ENCODE data around the gene ANKS1A.
A peak's percentile ranks its signal among the peaks of the same experiment; 100 is the strongest.

The ANKS1A gene

DNA sequence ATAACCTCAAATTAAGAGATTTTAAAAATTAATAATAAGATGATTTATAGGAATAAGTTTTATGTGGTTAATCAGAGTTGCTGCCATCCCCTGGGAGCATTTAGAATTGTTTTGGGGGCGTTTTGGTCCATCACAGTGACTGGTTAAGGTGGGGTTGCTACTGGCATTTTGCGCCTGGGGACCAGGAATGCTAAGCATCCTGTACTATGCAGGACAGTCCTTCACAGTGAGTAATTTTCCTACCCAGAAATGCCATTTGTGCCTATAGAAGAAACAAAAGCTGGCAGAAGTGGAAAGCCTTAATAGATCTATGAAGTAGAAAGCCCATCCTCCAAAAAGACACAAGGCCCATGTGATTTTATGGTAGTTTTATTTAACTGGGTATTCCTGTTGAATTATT, 118.0 kb downstream of the ANKS1A start:
- no peak for TF ChIP-seq JUND (IDR thresholded peaks at IDR 0.05; ENCODE audit: low read depth)
- in situ Hi-C loops (cut with HindIII; ENCODE audit: low pct_unique_long_range_greater_than_20kb, low sequenced_read_pairs): no loop called here
- DNase-seq (ENCODE audit: low read depth in 1 of 2, low spot score in 1 of 2): no peak

DNA sequence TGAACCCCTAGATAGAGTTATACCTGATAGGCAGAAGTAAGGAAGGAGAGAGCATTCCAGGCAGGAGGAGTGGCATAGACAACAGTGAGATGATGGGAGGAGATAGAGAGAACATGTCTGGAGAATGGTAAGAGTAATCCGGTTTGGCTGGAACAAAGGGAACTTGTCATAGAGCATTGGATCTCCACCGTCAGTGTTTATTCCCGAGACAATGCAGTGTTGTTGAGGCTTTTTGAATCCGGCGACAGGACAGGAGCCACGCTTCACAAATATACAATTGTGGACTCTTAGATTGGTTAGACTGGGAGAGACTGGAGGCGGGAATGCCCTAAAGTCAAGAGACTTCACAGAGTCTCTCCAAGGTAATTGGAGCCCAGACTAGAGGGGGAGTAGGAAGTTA, 119.8 kb downstream of the ANKS1A start:
- no peak for TF ChIP-seq JUND (IDR thresholded peaks at IDR 0.05; ENCODE audit: low read depth)
- no peak for DNase-seq (ENCODE audit: low read depth in 1 of 2, low spot score in 1 of 2)
- in situ Hi-C loops (cut with HindIII; ENCODE audit: low pct_unique_long_range_greater_than_20kb, low sequenced_read_pairs): no loop called here

DNA sequence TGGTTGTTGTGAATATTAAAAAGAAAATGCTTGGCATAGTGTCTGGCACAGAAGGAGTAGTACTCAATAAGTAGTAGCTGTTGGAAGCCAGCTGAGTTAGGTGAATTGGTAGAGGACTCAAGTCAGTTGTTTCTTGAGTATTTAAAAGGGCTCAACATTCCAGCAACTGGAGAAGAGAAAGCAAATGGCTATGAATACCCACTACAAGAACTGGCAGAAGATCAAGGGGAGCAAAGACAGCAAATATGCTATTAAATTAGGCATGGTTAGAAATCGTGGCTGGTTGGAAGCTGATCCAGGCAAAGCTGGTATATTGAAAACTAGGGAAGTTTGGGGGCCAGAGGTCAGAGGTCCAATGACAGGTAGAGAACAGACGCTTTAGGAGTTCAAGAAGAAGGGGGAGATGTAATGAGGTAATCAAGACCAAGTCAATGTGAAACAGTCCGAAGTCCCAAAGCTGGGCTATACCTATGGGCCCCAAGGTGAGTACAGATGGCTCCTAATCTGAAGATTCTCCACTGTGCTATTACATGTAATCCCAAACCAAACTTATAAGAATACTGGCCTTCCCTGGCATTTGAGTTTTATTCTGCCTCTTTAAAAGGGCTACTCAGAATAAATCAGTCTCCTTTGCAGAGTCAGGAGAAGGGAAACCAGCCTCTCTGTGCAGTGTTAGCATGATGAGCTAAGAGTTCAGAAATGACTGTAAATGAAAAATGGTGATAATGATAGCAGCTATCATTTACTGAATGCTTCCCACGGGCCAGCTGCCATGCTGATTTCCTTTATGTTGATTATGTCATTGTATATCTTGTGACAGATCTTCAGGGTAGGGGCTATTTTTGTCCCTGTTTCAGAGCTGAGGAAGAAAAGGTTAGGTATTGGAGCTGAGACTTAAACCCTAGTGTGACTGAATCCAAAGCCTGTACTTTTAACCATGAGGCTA, 122.3 kb downstream of the ANKS1A start:
- TF ChIP-seq JUND (IDR thresholded peaks at IDR 0.05; ENCODE audit: low read depth): no peak
- in situ Hi-C loops (cut with HindIII; ENCODE audit: low pct_unique_long_range_greater_than_20kb, low sequenced_read_pairs): no loop called here
- no peak for DNase-seq (ENCODE audit: low read depth in 1 of 2, low spot score in 1 of 2)

DNA sequence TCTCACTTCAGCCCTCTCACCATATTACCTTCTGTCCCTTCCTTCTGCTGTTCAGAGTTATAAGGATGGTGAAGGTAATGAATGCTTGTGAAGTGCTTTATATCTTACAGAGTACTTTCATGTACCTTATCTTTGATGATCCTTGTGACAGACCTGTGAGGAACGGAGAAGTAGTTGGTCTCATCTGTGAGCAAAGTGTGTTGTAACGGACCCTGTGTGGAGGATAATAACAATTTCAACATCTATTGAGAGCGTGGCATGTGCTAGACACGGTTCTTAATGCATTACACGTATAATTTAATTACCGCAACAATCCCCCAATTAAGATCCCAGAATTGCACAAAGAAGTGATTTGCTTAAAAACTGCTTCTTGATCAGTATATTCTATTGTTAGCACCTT, 124.6 kb downstream of the ANKS1A start:
- in situ Hi-C loops (cut with HindIII; ENCODE audit: low pct_unique_long_range_greater_than_20kb, low sequenced_read_pairs): no loop called here
- no peak for TF ChIP-seq JUND (IDR thresholded peaks at IDR 0.05; ENCODE audit: low read depth)
- no peak for DNase-seq (ENCODE audit: low read depth in 1 of 2, low spot score in 1 of 2)

DNA sequence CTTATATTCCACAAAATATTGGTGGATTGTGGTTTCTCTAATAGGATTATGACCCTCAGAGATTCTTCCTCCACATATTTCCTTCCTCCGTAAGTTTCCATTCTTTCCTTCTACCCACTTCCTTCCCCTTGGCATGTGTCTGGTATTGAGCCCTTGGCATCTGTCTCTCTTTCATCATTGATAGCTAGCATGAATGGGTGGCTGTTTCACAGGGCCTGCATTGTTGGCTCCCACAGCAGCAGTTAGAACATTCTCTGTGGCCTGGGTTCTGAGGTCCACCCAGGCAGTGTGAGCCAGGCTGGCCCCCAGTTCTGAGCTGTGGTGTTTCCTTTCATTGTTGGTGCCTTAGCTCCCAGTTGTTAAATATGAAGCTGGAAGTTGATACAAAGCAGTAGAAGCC, 125.3 kb downstream of the ANKS1A start:
- in situ Hi-C loops (cut with HindIII; ENCODE audit: low pct_unique_long_range_greater_than_20kb, low sequenced_read_pairs): no loop called here
- TF ChIP-seq JUND (IDR thresholded peaks at IDR 0.05; ENCODE audit: low read depth): no peak
- no peak for DNase-seq (ENCODE audit: low read depth in 1 of 2, low spot score in 1 of 2)

DNA sequence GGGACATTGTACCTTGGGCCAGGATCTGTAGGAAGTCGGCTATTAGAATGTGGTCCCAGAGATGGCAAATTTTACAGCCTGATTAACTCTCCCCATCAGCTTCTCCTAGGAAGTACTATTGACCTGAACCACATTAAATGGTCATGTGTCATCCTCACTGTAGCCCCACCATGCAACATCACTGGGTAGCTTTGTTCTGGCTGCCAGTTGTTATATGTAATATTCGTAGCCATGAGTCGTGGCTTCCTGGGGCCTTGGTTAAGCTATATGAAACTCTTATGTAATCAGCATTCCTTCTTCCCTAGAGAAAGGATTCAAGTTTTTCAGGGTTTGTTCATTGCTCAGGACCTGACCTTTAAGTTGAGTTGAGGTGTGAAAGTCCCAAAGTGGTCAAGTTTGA, 125.7 kb downstream of the ANKS1A start:
- in situ Hi-C loops (cut with HindIII; ENCODE audit: low pct_unique_long_range_greater_than_20kb, low sequenced_read_pairs): no loop called here

DNA sequence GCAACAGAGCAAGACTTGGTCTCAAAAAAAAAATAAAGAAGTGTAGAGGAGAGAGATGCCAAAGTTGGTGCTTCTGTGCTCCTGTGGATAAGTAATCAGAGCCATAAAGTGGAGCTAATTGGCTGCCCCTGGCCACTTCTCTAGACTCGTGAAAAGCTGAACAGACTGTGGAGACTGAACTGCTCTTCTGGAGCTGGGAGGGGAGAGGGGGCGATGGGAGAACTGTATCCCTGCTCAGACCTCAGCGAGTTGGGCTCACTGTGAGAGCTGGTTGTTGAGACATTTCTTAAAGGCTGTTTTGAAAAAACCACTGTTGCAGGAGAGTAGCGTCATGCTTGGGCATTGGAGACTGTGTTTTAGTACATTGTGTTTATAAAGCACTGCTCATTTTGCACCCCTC, 126.4 kb downstream of the ANKS1A start:
- DNase-seq (ENCODE audit: low read depth in 1 of 2, low spot score in 1 of 2): no peak
- TF ChIP-seq JUND (IDR thresholded peaks at IDR 0.05; ENCODE audit: low read depth): no peak
- in situ Hi-C loops (cut with HindIII; ENCODE audit: low pct_unique_long_range_greater_than_20kb, low sequenced_read_pairs): no loop called here

More for the DNA sequence above, 125.7 kb downstream of the ANKS1A start:
- peak in 1 of 2 experiments; percentile 22 for DNase-seq (ENCODE audit: low read depth in 1 of 2, low spot score in 1 of 2)
- no peak for TF ChIP-seq JUND (IDR thresholded peaks at IDR 0.05; ENCODE audit: low read depth)

DNA sequence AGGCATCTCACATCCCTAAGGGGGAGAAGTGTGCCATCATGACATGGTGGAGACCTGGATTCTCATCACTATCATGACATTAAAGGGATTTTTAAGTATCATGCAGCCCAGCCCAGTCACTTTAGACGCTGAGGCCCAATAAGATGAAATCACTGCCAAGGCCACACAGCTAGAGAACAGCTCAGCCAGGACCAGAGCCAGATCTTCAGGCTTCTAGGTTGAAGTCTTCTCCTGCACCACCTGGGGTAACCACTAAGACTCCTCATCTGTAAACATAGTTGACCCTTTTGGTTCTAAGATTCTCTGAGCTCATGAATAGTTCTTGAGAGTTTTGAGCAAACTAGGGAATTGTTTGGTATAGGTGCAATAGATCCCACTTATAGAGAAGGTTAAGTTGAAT, 126.9 kb downstream of the ANKS1A start:
- no peak for DNase-seq (ENCODE audit: low read depth in 1 of 2, low spot score in 1 of 2)
- in situ Hi-C loops (cut with HindIII; ENCODE audit: low pct_unique_long_range_greater_than_20kb, low sequenced_read_pairs): no loop called here
- TF ChIP-seq JUND (IDR thresholded peaks at IDR 0.05; ENCODE audit: low read depth): no peak

DNA sequence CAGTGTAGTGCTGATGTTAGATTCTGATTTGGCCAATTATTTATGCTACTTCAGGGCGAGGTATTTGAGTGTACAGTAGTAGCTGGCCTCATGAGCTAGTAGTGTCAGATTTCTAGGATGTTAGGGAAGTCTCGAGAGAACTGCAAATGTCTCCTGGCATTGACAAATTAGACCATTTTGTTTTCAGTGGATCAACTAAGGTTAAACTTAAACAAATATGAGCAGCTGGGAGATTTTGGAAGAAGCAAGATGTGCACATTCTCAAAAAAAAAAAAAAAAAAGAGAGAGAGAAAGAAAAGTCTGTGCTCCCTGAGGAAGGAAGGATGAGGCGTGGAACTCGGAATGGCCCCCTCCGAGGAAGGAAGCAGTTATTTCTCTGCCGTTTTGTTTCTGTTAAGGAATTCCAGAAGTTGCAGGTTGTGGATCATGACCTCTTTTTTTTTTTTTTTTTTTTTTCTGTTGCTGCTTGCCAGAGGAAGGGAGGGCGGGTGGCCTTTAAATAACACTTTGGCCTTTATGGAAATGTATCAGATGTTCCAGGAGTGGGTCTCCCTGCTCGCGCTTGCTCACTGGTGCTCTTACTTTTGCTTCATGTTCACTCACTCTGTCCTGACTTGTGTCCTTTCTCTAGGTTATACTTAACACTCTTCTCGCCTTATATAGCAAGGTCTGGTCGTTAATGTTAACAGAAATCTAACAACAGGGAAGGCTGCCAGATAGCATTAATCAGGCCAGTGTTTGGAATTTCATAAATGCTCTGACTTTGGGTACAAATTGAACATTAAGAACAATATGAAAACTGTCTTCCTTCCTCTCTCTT, 127.7 kb downstream of the ANKS1A start:
- DNase-seq (ENCODE audit: low read depth in 1 of 2, low spot score in 1 of 2): no peak

DNA sequence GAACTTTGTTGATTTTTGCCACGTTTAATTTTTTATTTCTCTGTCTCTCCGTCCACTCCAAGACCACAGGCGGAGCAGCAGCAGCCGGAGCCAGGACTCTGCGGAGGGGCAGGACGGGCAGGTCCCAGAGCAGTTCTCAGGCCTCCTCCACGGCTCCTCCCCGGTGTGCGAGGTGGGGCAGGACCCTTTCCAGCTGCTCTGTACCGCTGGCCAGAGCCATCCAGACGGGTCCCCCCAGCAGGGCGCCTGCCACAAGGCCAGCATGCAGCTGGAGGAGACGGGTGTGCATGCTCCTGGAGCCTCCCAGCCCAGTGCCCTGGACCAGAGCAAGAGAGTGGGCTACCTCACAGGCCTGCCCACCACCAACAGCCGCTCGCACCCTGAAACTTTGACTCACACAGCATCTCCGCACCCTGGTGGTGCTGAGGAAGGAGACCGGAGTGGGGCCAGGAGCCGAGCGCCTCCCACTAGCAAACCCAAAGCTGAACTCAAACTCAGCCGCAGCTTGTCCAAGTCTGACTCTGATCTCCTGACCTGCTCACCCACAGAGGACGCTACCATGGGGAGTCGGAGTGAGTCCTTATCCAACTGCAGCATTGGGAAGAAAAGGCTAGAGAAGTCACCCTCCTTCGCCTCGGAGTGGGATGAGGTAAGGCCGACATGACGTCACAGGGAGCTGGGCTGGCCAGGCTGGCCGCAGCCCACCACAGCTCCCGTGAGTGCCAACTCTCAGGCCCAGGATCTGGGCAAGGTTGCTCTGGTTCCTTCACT, 128.5 kb downstream of the ANKS1A start:
- no peak for TF ChIP-seq JUND (IDR thresholded peaks at IDR 0.05; ENCODE audit: low read depth)
- no peak for DNase-seq (ENCODE audit: low read depth in 1 of 2, low spot score in 1 of 2)
- in situ Hi-C loops (cut with HindIII; ENCODE audit: low pct_unique_long_range_greater_than_20kb, low sequenced_read_pairs): no loop called here

More for the DNA sequence above, 127.7 kb downstream of the ANKS1A start:
- in situ Hi-C loops (cut with HindIII; ENCODE audit: low pct_unique_long_range_greater_than_20kb, low sequenced_read_pairs): no loop called here
- no peak for TF ChIP-seq JUND (IDR thresholded peaks at IDR 0.05; ENCODE audit: low read depth)

DNA sequence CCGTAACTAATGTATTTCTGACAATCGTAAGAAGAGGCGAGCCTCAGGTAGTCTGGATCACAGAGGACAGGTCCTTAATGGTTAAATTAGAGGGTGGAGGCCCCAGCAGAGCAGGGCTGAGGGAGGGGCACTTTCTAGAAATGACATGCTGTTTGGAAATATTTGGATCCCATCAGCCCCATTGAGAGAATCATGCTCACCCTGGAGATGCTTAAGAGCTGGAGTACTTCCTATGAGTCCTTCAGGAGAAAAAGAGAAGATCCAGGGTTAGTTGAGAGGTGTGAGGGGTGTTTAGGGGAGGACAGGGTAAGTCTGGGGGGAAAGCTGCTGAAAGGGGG, 129.1 kb downstream of the ANKS1A start:
- in situ Hi-C loops (cut with HindIII; ENCODE audit: low pct_unique_long_range_greater_than_20kb, low sequenced_read_pairs): no loop called here
- DNase-seq (ENCODE audit: low read depth in 1 of 2, low spot score in 1 of 2): no peak
- TF ChIP-seq JUND (IDR thresholded peaks at IDR 0.05; ENCODE audit: low read depth): no peak

DNA sequence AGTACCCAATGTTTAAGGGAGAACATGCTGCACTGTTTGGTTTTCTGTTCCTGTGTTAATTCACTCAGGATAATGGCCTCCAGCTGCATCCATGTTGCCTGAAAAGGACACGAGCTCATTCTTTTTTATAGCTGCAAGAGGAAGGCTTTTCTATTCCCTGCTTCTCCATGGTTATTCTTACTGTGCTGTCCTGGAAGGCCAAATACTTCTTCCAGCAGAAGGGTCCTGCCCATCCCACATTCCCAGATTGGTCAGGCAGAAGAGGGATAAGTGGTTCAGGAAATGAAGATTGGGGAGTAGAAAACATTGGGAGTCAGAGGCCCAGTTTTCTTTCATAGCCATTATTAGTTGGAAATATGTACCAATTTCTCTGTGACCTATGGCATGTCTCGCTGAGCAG, 129.7 kb downstream of the ANKS1A start:
- in situ Hi-C loops (cut with HindIII; ENCODE audit: low pct_unique_long_range_greater_than_20kb, low sequenced_read_pairs): no loop called here
- DNase-seq (ENCODE audit: low read depth in 1 of 2, low spot score in 1 of 2): no peak
- no peak for TF ChIP-seq JUND (IDR thresholded peaks at IDR 0.05; ENCODE audit: low read depth)

Measured in T47D (cell line).